HepG2 (cell line): Measurements from ENCODE around the gene GUCA1A. TPM values are rescaled to one million over a fixed set of nuclear protein-coding genes. Genes with fewer than 3 reads are reported as not detected.

ENCODE experiments used
- JUNB ChIP-seq: sonication (generic); formaldehyde crosslinking; IDR thresholded peaks from 2 replicates; pipeline ENCODE4 v1.8.0; 2022; ENCODE audit warnings: missing genetic modification reagents, mild to moderate bottlenecking, borderline replicate concordance
- MLLT10 ChIP-seq: sonication (generic); formaldehyde crosslinking; IDR thresholded peaks from 2 replicates; pipeline ENCODE4 v1.4.0; 2020; ENCODE audit warnings: missing genetic modification reagents
- NR2F6 ChIP-seq, 2 experiments: IDR thresholded peaks; 2 replicates each; pipeline ENCODE4 v1.6.1; 2016; ENCODE audit warnings: antibody characterized with exemption in 1 of 2, mild to moderate bottlenecking in 1 of 2
- NR3C1 ChIP-seq: sonication (generic); formaldehyde crosslinking; IDR thresholded peaks from 2 replicates; pipeline ENCODE4 v1.4.0; 2020; ENCODE audit warnings: missing genetic modification reagents
- ZKSCAN8 ChIP-seq: IDR thresholded peaks from 2 replicates; pipeline ENCODE4 v1.6.1; 2016; ENCODE audit warnings: borderline replicate concordance, missing genetic modification reagents, missing compliant biosample characterization
- ZNF30 ChIP-seq: sonication (generic); formaldehyde crosslinking; IDR thresholded peaks from 2 replicates; pipeline ENCODE4 v1.5.0; 2020; ENCODE audit warnings: mild to moderate bottlenecking, missing genetic modification reagents
- ZNF557 ChIP-seq: sonication (generic); formaldehyde crosslinking; IDR thresholded peaks from 2 replicates; pipeline ENCODE4 v1.4.0; 2020; ENCODE audit warnings: missing genetic modification reagents
- polyA plus RNA-seq, 8 experiments: library from polyadenylated mRNA; depleted of rRNA in 3 of 8; stranded (reverse) in 7 of 8; unstranded in 1 of 8; fragments of >200 nt; fragmentation: Illumina TruSeq in 4 of 8; extraction: Trizol in 4 of 8; gene quantifications; 2 replicates each; pipeline versions ENCODE4 v1.2.1 to v1.2.3, GENCODE V29; 2011 to 2016; ENCODE audit warnings: low read depth in 4 of 8, missing spikeins in 1 of 8, mixed read lengths in 1 of 8; ENCODE audit not compliant: insufficient read depth in 1 of 8
- total RNA-seq, 5 experiments: library from RNA; depleted of rRNA; stranded (reverse); fragments of >200 nt; fragmentation: Illumina TruSeq; extraction: Trizol; gene quantifications; 2 replicates each; pipeline ENCODE4 v1.2.3, GENCODE V29; 2016; ENCODE audit warnings: low read depth in 1 of 5
- TF ChIP-seq, protein P1 (sequence below): IDR thresholded peaks from 2 replicates; pipeline ENCODE4 v1.6.1; 2016
- TF ChIP-seq, protein P2 (sequence below): sonication (generic); formaldehyde crosslinking; IDR thresholded peaks from 2 replicates; pipeline ENCODE4 v1.8.0; 2022; ENCODE audit warnings: low read depth, missing genetic modification reagents
- TF ChIP-seq, protein P3 (sequence below): sonication (generic); formaldehyde crosslinking; IDR thresholded peaks from 2 replicates; pipeline ENCODE4 v1.8.0; 2022; ENCODE audit warnings: mild to moderate bottlenecking, missing genetic modification reagents, moderate library complexity
- TF ChIP-seq, protein P4 (sequence below): sonication (generic); formaldehyde crosslinking; IDR thresholded peaks from 2 replicates; pipeline ENCODE4 v1.5.0; 2020; ENCODE audit warnings: mild to moderate bottlenecking, missing genetic modification reagents
- TF ChIP-seq, protein P5 (sequence below): sonication (generic); formaldehyde crosslinking; IDR thresholded peaks from 2 replicates; pipeline ENCODE4 v1.4.0; 2020; ENCODE audit warnings: missing genetic modification reagents, borderline replicate concordance
- TF ChIP-seq, protein P6 (sequence below): IDR thresholded peaks from 2 replicates; pipeline ENCODE4 v1.4.0; 2020; ENCODE audit warnings: mild to moderate bottlenecking, missing genetic modification reagents

GUCA1A gene
- total and polyA plus RNA-seq, 2 of the 13 experiments (the other 11 are each of a cell fraction or from before 2014, with no cell fraction given) = not detected

DNA sequence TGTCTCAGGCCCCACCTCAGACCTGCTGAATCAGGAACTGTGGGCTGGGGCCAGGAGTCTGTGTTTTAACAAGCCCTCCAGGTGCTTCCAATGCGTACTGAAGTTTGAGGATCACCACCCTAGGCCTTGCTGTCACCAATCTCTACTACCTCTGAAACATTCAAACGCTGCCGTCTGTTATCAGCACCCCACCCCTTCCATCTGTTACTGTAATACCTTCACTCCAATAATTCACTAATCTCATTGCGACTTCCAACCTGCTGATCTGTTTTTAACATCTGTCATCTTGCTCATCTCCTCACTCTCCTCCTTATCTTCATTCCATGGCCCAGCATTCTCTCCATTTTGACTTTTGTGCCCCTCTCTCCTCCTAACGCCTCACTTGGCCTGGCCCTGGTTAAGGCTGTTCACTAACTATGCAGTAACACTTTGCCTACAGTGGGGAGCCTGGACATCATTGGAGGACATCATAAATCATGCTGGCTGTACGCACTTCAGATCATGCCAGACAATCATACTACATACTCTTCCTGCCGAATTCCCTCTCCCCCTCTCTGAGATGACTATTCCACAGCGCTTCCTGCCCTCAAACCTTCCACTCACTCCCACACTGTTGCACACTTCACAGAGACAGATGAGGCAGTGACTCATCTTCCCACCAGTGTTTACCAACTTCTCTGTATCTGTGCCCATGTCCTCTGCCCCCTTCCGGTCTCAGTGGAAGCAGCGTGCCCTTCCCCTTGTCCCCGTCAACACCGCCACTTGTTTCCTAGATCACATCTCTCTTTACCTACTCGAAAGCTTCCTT lies 24.6 kb downstream of the GUCA1A start (continued):
- TF ChIP-seq ZKSCAN8 (CRISPR knock-in tag) (0 out of 2 replicates have a peak, but pooled peaks have one; percentile 50), JUNB (CRISPR knock-in tag) (peak; percentile 77), NR2F6 (IDR thresholded peaks at IDR 0.05) (no peak), NR2F6 (CRISPR knock-in tag; IDR thresholded peaks at IDR 0.05) (peak; percentile 64; the same call in 1 of the 2 replicates), NR3C1 (CRISPR knock-in tag) (no peak), ZNF557 (CRISPR knock-in tag) (no peak), MLLT10 (CRISPR knock-in tag) (no peak), ZNF30 (CRISPR knock-in tag) (no peak)
- TF ChIP-seq, protein P1, sequence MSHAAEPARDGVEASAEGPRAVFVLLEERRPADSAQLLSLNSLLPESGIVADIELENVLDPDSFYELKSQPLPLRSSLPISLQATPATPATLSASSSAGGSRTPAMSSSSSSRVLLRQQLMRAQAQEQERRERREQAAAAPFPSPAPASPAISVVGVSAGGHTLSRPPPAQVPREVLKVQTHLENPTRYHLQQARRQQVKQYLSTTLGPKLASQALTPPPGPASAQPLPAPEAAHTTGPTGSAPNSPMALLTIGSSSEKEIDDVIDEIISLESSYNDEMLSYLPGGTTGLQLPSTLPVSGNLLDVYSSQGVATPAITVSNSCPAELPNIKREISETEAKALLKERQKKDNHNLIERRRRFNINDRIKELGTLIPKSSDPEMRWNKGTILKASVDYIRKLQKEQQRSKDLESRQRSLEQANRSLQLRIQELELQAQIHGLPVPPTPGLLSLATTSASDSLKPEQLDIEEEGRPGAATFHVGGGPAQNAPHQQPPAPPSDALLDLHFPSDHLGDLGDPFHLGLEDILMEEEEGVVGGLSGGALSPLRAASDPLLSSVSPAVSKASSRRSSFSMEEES = no peak
- TF ChIP-seq, protein P2, sequence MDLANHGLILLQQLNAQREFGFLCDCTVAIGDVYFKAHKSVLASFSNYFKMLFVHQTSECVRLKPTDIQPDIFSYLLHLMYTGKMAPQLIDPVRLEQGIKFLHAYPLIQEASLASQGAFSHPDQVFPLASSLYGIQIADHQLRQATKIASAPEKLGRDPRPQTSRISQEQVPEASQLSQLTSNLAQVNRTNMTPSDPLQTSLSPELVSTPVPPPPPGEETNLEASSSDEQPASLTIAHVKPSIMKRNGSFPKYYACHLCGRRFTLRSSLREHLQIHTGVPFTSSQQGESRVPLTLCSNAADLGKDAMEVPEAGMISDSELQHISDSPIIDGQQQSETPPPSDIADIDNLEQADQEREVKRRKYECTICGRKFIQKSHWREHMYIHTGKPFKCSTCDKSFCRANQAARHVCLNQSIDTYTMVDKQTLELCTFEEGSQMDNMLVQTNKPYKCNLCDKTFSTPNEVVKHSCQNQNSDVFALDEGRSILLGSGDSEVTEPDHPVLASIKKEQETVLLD (CRISPR knock-in tag) = no peak
- TF ChIP-seq, protein P3, sequence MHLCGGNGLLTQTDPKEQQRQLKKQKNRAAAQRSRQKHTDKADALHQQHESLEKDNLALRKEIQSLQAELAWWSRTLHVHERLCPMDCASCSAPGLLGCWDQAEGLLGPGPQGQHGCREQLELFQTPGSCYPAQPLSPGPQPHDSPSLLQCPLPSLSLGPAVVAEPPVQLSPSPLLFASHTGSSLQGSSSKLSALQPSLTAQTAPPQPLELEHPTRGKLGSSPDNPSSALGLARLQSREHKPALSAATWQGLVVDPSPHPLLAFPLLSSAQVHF (CRISPR knock-in tag) = no peak
- TF ChIP-seq, protein P4, sequence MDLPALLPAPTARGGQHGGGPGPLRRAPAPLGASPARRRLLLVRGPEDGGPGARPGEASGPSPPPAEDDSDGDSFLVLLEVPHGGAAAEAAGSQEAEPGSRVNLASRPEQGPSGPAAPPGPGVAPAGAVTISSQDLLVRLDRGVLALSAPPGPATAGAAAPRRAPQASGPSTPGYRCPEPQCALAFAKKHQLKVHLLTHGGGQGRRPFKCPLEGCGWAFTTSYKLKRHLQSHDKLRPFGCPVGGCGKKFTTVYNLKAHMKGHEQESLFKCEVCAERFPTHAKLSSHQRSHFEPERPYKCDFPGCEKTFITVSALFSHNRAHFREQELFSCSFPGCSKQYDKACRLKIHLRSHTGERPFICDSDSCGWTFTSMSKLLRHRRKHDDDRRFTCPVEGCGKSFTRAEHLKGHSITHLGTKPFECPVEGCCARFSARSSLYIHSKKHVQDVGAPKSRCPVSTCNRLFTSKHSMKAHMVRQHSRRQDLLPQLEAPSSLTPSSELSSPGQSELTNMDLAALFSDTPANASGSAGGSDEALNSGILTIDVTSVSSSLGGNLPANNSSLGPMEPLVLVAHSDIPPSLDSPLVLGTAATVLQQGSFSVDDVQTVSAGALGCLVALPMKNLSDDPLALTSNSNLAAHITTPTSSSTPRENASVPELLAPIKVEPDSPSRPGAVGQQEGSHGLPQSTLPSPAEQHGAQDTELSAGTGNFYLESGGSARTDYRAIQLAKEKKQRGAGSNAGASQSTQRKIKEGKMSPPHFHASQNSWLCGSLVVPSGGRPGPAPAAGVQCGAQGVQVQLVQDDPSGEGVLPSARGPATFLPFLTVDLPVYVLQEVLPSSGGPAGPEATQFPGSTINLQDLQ = no peak
- TF ChIP-seq, protein P5, sequence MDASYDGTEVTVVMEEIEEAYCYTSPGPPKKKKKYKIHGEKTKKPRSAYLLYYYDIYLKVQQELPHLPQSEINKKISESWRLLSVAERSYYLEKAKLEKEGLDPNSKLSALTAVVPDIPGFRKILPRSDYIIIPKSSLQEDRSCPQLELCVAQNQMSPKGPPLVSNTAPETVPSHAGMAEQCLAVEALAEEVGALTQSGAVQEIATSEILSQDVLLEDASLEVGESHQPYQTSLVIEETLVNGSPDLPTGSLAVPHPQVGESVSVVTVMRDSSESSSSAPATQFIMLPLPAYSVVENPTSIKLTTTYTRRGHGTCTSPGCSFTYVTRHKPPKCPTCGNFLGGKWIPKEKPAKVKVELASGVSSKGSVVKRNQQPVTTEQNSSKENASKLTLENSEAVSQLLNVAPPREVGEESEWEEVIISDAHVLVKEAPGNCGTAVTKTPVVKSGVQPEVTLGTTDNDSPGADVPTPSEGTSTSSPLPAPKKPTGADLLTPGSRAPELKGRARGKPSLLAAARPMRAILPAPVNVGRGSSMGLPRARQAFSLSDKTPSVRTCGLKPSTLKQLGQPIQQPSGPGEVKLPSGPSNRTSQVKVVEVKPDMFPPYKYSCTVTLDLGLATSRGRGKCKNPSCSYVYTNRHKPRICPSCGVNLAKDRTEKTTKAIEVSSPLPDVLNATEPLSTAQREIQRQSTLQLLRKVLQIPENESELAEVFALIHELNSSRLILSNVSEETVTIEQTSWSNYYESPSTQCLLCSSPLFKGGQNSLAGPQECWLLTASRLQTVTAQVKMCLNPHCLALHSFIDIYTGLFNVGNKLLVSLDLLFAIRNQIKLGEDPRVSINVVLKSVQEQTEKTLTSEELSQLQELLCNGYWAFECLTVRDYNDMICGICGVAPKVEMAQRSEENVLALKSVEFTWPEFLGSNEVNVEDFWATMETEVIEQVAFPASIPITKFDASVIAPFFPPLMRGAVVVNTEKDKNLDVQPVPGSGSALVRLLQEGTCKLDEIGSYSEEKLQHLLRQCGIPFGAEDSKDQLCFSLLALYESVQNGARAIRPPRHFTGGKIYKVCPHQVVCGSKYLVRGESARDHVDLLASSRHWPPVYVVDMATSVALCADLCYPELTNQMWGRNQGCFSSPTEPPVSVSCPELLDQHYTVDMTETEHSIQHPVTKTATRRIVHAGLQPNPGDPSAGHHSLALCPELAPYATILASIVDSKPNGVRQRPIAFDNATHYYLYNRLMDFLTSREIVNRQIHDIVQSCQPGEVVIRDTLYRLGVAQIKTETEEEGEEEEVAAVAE (CRISPR knock-in tag) = no peak; the same call in 1 of the 2 replicates
- TF ChIP-seq, protein P6, sequence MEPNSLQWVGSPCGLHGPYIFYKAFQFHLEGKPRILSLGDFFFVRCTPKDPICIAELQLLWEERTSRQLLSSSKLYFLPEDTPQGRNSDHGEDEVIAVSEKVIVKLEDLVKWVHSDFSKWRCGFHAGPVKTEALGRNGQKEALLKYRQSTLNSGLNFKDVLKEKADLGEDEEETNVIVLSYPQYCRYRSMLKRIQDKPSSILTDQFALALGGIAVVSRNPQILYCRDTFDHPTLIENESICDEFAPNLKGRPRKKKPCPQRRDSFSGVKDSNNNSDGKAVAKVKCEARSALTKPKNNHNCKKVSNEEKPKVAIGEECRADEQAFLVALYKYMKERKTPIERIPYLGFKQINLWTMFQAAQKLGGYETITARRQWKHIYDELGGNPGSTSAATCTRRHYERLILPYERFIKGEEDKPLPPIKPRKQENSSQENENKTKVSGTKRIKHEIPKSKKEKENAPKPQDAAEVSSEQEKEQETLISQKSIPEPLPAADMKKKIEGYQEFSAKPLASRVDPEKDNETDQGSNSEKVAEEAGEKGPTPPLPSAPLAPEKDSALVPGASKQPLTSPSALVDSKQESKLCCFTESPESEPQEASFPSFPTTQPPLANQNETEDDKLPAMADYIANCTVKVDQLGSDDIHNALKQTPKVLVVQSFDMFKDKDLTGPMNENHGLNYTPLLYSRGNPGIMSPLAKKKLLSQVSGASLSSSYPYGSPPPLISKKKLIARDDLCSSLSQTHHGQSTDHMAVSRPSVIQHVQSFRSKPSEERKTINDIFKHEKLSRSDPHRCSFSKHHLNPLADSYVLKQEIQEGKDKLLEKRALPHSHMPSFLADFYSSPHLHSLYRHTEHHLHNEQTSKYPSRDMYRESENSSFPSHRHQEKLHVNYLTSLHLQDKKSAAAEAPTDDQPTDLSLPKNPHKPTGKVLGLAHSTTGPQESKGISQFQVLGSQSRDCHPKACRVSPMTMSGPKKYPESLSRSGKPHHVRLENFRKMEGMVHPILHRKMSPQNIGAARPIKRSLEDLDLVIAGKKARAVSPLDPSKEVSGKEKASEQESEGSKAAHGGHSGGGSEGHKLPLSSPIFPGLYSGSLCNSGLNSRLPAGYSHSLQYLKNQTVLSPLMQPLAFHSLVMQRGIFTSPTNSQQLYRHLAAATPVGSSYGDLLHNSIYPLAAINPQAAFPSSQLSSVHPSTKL (CRISPR knock-in tag) = peak; percentile 90
